OCI-LY7 (cell line): ENCODE results near the gene LPXN.

Source experiments
- EZH2phosphoT487 ChIP-seq: fragments of 200-600 bp; sonication (generic); IDR thresholded peaks from 2 replicates; pipeline ENCODE4 v1.6.1; 2018; ENCODE audit warnings: low read depth, borderline replicate concordance, mild to moderate bottlenecking, mixed run types, antibody characterized with exemption, low read length, moderate library complexity, mixed read lengths
- TF ChIP-seq, protein P1 (sequence below): fragments of 200-600 bp; sonication (generic); conservative IDR thresholded peaks from 2 replicates; pipeline ENCODE4 v1.5.1; 2014; ENCODE audit warnings: mild to moderate bottlenecking, antibody characterized with exemption, low read length, moderate library complexity, mixed read lengths

GRCh38 chr11:58577555-58578135 lies 2.0 kb upstream of the LPXN start:
- TF ChIP-seq, protein P1, sequence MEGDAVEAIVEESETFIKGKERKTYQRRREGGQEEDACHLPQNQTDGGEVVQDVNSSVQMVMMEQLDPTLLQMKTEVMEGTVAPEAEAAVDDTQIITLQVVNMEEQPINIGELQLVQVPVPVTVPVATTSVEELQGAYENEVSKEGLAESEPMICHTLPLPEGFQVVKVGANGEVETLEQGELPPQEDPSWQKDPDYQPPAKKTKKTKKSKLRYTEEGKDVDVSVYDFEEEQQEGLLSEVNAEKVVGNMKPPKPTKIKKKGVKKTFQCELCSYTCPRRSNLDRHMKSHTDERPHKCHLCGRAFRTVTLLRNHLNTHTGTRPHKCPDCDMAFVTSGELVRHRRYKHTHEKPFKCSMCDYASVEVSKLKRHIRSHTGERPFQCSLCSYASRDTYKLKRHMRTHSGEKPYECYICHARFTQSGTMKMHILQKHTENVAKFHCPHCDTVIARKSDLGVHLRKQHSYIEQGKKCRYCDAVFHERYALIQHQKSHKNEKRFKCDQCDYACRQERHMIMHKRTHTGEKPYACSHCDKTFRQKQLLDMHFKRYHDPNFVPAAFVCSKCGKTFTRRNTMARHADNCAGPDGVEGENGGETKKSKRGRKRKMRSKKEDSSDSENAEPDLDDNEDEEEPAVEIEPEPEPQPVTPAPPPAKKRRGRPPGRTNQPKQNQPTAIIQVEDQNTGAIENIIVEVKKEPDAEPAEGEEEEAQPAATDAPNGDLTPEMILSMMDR, result no peak
- no peak for TF ChIP-seq EZH2phosphoT487
